ENCODE results near the gene RAB43. TPM values are rescaled to one million over a fixed set of nuclear protein-coding genes. Genes with fewer than 3 reads are reported as not detected.

RAB43 gene
- polyA plus RNA-seq, 1 of the 3 experiments (the other 2 are of a cell fraction), result 9.5 TPM

GRCh38 chr3:129107793-129108192 lies 13.8 kb downstream of the RAB43 start:
- no peaks in the 10 kb centered on the region for H3K4me1 ChIP-seq (ENCODE audit: control insufficient read depth in 1 of 2, insufficient read depth in 2 of 2, low read depth in 1 of 2, low read length in 1 of 2)
- H3K9ac ChIP-seq, result no peak overlapping the region
- TF ChIP-seq GATA2 (CRISPR knock-in tag; IDR thresholded peaks at IDR 0.05) (no peak), RCOR1 (IDR thresholded peaks at IDR 0.05; ENCODE audit: low read length) (no peak), RAD21 (IDR thresholded peaks at IDR 0.05; ENCODE audit: low read length) (no peak), CHD2 (IDR thresholded peaks at IDR 0.05; ENCODE audit: low read length, partially characterized antibody) (no peak), MAX (IDR thresholded peaks at IDR 0.05; ENCODE audit: low read depth) (no peak)
- H3K9me2 ChIP-seq, result no peaks in the 10 kb centered on the region
- H3K4me2 ChIP-seq, result no peak overlapping the region
- H3K79me2 ChIP-seq (ENCODE audit: insufficient read depth), result peaks cover 65% of the 10 kb centered on the region
- H2AFZ ChIP-seq (ENCODE audit: low read depth), result no peak overlapping the region
- CTCF ChIA-PET, result interaction anchor here (3.6 kb wide), 1 partner anchor 137 kb away, joined by 20 read pairs; no protein-coding TSS in a partner anchor
- H3F3A ChIP-seq (replicated peaks; ENCODE audit: insufficient read depth), result no peaks in the 10 kb centered on the region
- peaks cover 2 to 6% of the 10 kb centered on the region in 2 experiments for H3K36me3 ChIP-seq (replicated peaks in 1 of 2; ENCODE audit: control insufficient read depth in 1 of 2, insufficient read depth in 2 of 2, low read length in 1 of 2)
- no peak overlapping the region for H3K27ac ChIP-seq (ENCODE audit: low read depth in 2 of 2, low read length in 1 of 2)
- 94% methylated on average over 7 of the region's 8 CpGs for WGBS (ENCODE audit: low lambda C conversion rate)
- H3K9me3 ChIP-seq, result no peaks in the 10 kb centered on the region
- no peak for DNase-seq
- no peaks in the 10 kb centered on the region for H3K27me3 ChIP-seq (ENCODE audit: insufficient read depth)
- H4K20me1 ChIP-seq (ENCODE audit: insufficient read depth), result peaks cover 44% of the 10 kb centered on the region
- H3K4me3 ChIP-seq (ENCODE audit: low read depth in 2 of 2, low read length in 1 of 2), result no peak overlapping the region
- POLR2A ChIA-PET, result no interaction called here

GRCh38 chr3:129106866-129107565 lies 14.6 kb downstream of the RAB43 start:
- Histone ChIP-seq H4K20me1 (ENCODE audit: insufficient read depth) (peaks cover 47% of the 10 kb centered on the region), H3F3A (replicated peaks; ENCODE audit: insufficient read depth) (no peaks in the 10 kb centered on the region), H3K4me3 (ENCODE audit: low read depth in 2 of 2, low read length in 1 of 2) (no peak overlapping the region), H3K9me3 (no peaks in the 10 kb centered on the region), H3K9me2 (no peaks in the 10 kb centered on the region), H3K4me1 (ENCODE audit: control insufficient read depth in 1 of 2, insufficient read depth in 2 of 2, low read depth in 1 of 2, low read length in 1 of 2) (no peaks in the 10 kb centered on the region), H3K79me2 (ENCODE audit: insufficient read depth) (peaks cover 57% of the 10 kb centered on the region), H3K27me3 (ENCODE audit: insufficient read depth) (no peaks in the 10 kb centered on the region), H3K9ac (no peak overlapping the region), H3K36me3 (replicated peaks in 1 of 2; ENCODE audit: control insufficient read depth in 1 of 2, insufficient read depth in 2 of 2, low read length in 1 of 2) (peaks cover 2 to 6% of the 10 kb centered on the region in 2 experiments), H2AFZ (ENCODE audit: low read depth) (no peak overlapping the region), H3K27ac (ENCODE audit: low read depth in 2 of 2, low read length in 1 of 2) (no peak overlapping the region), H3K4me2 (no peak overlapping the region)
- no peak for DNase-seq
- 86% methylated on average over 16 of the region's 19 CpGs for WGBS (ENCODE audit: low lambda C conversion rate)
- ChIA-PET CTCF (interaction anchor here (0.9 to 3.6 kb wide), 2 partner anchors 12 to 136 kb away, joined by 3 to 20 read pairs; no protein-coding TSS in a partner anchor), POLR2A (no interaction called here)
- TF ChIP-seq RCOR1 (IDR thresholded peaks at IDR 0.05; ENCODE audit: low read length), result no peak
- no peak for TF ChIP-seq RXRA (IDR thresholded peaks at IDR 0.05; ENCODE audit: borderline replicate concordance, low read depth)
- no peak for TF ChIP-seq TAF1 (IDR thresholded peaks at IDR 0.05; ENCODE audit: borderline replicate concordance, low read depth, low read length)
- TF ChIP-seq PBX3 (IDR thresholded peaks at IDR 0.05), result no peak
- no peak for TF ChIP-seq TCF12 (IDR thresholded peaks at IDR 0.05)
- TF ChIP-seq SMC3 (IDR thresholded peaks at IDR 0.05; ENCODE audit: low read depth, low read length), result no peak
- no peak for TF ChIP-seq USF1 (IDR thresholded peaks at IDR 0.05; ENCODE audit: borderline replicate concordance, low read depth)
- TF ChIP-seq RFX5 (IDR thresholded peaks at IDR 0.05; ENCODE audit: low read length), result no peak
- TF ChIP-seq SIN3A (IDR thresholded peaks at IDR 0.05; ENCODE audit: borderline replicate concordance, low read depth, low read length), result no peak
- no peak for TF ChIP-seq NRF1 (IDR thresholded peaks at IDR 0.05; ENCODE audit: low read depth, low read length)
- TF ChIP-seq ELF1 (IDR thresholded peaks at IDR 0.05), result no peak
- TF ChIP-seq MEF2A (IDR thresholded peaks at IDR 0.05; ENCODE audit: borderline replicate concordance, low read depth), result no peak
